CD4-positive, alpha-beta T cell treated with Interleukin-2 at 100 ng/mL for 4 hours (primary cell): ENCODE measurements around the gene SMOC1.

ENCODE experiments used
- DNase-seq: peaks from one replicate; pipeline ENCODE4 v3.0.0-alpha.2; 2020; ENCODE audit warnings: low spot score

Gene SMOC1

GRCh38 chr14:69982886-69983285, 103.7 kb downstream of the SMOC1 start:
- DNase-seq: no peak

DNA sequence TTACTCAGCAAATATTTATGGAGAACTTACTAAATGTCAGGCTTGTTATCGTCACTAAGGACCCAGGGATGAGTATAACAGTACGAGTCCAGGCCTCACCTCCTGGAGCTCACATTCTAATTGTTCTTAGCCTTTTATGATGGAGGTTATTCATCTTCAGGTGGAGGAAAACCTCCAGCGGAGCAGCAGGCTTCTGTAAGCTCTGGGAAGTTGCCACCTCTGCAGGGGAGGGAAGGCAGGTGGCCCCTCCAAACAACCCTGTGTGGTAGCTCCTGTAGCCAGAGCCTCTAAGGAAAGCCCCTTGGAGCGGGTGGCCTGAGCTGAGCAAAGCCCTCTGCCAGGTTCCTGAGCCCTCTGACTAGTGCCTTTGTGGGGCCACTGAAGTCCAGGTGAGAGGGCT, 104.1 kb downstream of the SMOC1 start:
- DNase-seq: no peak

- DNase-seq: no peak
Observed at GRCh38 chr14:69985463-69985862, 106.2 kb downstream of the SMOC1 start.

DNA sequence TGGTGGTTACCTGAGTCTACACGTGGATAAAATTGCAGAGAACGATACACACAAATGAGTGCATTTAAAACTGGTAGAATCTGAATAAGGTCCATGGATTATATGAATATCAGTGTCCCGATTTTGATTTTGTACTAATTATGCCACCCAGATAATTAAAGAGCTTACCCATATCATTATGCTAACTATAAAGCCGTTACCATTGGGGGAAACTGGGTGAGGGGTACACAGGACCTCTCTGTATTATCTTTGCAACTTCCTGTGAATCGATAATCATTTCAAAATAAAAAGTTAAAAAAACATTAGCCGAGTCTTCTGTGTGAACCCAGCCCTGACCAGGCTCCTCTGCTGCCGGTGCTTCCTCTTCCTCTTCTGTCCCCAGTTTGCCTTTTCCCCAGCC, 107.1 kb downstream of the SMOC1 start:
- no peak for DNase-seq

DNA sequence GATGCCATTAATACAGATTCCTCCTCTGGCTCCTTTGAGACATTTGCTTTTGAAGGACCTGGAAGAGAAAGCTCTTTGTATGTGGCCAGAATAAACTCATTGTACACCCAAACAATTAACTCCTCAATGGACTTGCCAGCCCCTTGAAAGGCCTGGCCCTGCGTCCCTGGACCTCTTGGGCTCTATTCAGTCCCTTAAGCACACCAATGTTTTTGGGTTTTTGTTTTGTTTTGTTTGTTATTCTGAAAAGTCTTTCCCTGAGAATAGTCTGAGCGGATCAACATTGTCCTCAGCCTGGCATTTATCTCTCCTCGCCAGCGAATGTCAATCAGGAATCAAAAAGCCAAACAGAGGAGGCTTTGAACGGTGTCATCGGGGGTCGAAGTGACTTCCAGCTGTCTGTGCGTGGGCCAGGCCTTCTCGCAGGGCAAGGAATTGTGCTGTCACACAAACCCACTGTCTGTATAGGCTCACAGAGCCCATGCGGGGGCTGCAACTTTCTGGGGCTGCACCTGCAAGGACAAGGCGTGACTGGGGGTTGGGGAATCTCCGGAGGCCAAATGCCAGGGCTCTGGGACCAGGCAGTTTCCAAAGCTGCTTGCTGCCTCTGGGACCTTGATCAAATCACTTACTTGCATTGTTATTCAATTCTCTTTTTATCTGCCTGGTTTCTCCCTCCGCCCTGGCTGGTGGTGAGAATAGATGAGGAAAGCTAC, 108.3 kb downstream of the SMOC1 start:
- no peak for DNase-seq

DNA sequence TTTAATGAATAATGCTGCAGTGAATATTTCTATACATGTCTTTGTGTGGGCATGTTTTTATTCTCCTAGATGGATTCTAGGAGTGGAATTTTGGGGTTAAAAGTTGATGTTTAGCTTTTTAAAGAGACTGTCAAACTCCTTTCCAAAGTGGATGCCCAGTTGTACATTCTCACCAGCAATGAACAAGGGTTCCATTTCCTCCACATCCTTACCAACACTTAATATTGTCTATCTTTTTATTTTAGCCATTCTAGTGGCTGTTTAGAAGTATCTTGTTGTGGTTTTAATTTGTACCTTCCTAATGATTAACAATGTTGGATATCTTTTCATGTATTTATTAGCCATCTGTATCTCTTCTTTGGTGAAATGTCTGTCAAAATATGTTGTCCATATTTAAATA, 109.8 kb downstream of the SMOC1 start:
- no peak for DNase-seq

DNA sequence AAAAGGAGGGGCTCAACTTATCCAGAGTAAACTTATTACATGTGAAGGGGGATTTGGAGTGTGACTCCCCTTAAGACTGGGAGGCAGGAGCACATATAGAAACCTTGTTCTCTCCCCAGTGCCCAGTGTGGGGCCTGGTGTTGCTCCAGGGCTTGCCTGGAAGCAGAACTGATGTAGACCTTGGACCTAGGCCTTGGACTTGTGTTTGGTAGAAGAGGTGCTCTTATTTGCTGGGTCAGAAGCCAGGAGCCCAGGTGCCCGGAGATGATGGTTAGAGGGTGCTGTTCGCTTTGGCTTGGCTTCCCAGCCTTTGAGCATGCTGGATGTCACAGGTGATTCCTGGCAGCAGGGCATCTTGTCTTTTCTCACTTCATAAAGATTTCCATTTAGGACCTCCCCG, 110.4 kb downstream of the SMOC1 start:
- DNase-seq: no peak

DNA sequence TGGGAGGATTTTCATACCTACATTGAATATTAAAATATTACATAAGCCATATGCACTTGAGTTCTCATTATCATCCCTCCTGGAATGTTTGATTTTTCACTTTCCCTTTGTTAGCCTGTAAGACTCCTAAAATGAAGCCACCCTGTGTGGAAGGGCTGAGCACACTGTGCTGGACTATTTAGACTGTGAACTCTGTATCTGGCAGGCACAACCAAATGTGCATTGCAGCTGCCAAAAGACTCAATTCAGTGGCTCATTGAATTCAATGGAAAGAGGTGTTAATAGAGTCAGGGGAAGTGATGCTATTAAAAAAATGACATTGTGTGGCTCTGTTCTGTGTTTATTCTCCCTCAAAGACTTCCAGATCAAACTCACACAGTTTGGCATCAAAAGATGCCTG, 111.1 kb downstream of the SMOC1 start:
- DNase-seq: no peak

DNA sequence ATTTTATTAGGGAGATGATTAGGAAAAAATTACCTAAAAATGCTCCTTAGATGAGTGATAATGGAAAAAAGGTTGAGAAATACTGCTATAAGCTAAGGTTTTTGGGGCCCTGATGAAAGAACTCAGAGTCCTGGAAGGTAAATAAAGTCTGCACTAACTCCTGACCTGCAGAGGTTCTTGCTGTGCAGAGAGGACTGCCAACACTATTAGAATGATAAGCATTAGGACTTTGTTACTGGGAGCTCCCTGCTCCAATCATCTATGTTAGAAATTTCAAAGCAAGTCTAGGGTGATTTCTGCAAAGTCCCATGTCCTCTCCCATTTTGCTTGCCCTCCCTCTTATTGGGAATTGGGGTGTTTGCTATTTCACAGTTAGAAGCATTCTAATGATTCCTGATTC, 112.2 kb downstream of the SMOC1 start:
- DNase-seq: no peak

GRCh38 chr14:69992564-69992963, 113.3 kb downstream of the SMOC1 start:
- DNase-seq: no peak

DNA sequence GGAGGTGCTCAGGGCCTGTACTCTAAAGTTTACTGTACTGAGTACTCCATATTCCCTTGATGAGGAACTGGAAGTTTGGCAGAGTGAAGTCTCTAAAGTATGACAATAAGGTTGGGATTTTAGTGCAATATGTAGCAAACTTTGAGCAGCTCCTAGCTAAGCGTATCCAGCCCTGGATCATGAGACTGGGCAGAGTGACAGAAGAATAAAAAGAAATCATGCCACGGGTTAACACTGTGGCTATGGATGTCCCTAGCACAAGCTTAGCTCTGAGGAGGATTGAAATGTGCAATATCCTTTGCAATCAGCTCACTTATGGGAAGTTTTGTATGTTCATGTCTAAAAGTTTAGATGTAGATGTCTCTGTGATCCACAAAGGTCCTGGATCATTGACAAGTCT, 114.1 kb downstream of the SMOC1 start:
- DNase-seq: no peak

- no peak for DNase-seq
Observed at GRCh38 chr14:69994002-69994401, 114.8 kb downstream of the SMOC1 start.

DNA sequence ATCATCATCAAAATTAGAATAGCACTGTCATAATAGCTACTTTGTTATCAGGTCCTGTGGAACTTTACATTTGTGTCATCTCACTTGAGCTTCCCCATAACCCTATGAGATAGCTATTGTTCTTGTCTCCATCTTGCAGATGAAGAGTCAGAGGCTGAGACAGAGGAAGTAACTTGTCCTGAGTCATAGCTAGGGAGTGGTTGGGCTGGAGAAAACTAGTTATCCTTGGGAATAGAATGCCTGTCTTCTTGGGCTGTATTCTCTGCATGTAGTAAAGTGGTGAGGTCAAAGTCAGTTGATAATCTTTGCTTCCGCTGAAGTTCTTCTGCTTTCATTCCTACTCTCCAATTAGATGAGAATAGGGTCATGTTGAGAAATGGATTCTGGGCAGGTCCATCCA, 117.0 kb downstream of the SMOC1 start:
- DNase-seq: no peak

DNA sequence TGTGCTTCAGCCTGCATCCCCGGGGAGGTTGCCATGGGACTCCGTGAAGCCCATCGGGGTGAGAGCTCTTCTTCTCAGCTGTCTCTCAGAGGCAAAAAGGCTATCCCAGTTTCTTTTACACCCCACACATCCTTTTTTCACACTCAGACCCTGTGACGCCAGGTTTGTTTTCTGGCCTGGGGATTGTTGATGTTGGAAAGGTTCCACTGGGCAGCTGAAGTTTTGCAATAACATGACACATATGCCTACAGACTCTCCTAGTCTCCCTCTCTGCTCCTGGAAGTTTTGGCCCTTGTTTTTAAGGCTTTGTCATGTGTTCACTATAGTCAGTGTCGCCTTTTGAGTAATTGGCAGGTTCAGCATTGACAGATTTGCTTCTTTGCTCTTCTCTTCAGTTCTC, 118.6 kb downstream of the SMOC1 start:
- no peak for DNase-seq

DNA sequence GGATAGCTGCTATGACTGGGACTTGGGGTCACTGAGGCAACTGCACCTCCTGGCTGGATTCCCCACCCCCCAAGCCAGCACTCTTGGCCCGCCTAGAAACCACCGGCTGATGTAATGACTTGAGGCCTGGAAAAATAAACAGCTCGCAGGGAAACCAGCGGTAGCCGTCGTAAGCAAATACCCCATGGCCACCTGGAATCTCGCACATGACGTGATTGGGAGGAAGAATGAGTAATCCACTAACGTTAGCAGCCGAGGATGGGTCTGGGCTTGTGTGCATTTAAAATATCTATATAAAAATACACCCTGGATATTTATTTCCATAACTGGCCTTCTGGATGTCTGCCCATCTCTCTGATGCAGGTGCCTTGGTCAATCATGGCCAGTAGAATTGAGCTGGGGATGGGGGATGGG, 120.1 kb downstream of the SMOC1 start:
- no peak for DNase-seq

GRCh38 chr14:70000601-70001000, 121.4 kb downstream of the SMOC1 start:
- no peak for DNase-seq

DNA sequence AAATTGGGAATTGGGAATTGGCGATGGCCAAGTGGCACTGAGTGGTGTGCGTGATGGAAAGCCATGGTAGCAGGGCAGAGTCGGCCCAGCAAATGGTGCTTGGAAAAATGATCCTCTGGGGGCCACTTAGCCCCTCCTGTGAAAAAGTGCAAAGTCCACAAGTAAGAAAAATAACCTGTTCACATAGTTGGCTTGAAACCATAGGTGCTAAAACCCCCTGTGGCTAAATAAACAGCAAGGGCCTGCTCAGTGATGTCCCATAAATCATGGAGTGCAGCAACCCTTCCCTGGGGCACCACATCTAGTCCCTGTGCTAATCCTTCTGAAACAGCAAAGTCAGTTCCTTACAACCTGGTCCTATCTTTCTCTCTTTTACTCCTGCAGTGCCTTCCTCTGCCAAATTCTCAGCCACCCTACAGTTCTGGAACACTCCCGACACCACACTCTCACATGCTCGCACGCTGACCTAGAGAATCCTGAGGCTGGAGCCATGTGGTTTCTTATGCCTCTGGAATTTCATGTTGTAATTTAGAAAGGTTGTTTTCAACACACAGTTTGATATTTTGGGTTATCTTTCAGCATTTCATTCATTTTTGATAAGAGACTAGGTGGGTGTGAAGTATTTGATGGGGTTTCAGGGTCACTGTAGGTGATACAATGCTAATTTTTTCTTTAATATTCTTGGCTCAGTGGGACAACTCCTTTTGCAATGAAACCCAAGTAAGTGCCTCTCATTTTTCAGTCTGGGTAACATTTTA, 123.6 kb downstream of the SMOC1 start:
- no peak for DNase-seq

DNA sequence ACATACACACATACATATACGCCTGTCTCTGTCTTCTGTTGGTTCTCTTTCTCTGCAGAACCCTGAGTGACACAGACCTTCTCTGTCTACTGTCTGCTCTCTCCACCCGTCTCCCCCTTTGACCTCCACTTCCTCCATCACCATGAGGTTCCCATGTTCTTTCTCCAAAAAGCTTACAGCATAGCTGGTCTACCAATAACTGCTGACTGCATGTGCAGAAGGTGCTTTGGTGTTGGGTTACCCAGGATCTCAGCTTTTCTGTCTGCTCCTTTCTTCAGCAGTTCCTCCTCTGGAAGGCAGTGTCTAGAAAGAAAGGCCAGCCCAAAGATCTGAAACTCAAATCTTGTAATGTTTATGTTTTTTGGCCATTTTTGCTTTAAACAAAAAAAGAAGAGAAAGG, 125.6 kb downstream of the SMOC1 start:
- no peak for DNase-seq

DNA sequence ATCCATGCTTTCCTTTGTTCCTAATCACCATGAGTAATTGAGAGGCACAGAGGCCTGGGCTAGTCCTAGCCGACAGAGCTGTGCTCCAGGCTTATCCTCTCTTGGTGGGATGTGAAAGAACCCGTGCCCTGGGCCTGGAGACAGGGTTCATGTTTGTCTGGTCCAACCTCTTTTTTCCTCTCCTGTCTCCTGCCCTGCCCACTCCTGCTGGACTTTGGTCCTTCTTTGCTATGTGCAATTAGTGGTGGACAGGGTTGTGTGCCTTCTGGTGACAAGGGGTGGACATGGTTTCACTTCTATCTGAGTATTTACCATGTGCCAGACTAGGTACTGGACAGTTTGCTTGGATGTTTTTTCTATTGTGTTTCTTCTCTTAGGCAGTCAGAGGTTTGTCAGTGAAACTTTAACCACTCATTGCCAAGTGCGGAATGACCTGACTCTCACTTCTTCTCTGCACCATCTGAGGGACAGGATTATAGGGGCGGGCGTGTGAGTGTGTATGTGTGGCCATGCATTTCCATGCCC, 126.1 kb downstream of the SMOC1 start:
- DNase-seq: no peak

DNA sequence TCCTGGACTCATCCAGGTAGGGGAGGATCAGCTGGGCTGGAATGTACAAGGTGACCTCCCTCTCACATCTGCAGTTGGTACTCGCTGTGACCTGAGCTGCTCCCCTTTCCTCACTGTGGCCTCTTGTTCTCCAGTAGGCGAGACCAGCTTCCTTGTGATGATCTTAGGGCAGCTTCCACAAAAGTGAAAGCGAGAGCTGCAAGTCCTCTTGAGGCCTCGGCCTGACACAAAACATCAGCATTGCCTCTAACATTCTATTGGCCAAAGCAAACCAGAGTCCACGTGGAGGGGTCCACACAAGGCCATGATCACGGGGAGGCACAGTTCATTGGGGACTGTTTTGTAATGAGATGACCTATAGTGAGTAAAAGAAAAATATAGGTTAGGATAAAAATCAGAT, 127.5 kb downstream of the SMOC1 start:
- no peak for DNase-seq

GRCh38 chr14:70008284-70009262, 129.4 kb downstream of the SMOC1 start:
- DNase-seq: no peak

DNA sequence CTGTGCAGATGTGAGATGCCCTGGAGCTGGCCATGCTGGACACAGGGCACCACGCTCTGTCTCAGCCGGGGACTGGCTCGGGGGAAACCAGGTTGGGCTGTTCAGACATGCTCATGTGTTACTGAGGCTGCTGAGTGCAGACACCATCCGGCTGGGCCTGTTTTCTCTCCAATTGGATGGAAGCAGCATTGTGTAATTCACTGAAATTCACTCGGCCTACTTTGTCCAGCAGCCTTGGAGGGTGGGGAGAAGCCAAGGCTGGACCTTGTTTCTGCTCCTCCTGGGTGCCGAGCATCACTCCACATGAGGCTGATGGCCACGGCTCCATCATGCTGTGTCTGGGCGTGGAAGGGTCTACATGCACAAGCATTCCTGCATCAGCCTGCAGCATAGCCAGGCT, 130.7 kb downstream of the SMOC1 start:
- DNase-seq: no peak
